ENCODE measurements around the gene CBARP.

Gene CBARP

DNA sequence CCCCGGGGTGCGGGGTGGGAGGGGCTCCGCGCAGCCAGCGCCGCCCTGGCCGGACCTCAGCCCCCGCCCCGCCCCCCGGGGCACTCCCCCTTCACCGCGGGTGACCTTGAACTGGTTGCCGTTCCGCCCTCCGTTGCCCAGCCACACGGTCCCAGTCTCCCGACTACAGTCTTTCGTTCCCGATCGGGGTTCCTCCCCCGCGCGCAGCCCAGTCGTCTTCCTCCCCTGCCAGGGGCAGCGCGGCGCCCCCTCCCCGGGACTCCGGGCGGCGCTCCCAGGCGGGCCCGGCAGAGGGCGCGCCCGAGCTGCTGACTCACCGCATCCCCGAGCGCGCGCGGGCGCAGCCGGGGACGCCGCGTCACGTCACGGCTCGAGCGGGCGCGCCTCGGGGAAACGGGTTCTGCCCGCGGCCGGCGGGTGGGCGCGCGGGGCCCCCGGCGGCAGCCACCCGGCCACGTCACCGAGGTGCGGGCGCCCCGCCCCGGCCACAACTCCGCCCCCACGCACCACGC is 11.0 kb upstream of the CBARP start (continued):
- TF ChIP-seq, protein P1, sequence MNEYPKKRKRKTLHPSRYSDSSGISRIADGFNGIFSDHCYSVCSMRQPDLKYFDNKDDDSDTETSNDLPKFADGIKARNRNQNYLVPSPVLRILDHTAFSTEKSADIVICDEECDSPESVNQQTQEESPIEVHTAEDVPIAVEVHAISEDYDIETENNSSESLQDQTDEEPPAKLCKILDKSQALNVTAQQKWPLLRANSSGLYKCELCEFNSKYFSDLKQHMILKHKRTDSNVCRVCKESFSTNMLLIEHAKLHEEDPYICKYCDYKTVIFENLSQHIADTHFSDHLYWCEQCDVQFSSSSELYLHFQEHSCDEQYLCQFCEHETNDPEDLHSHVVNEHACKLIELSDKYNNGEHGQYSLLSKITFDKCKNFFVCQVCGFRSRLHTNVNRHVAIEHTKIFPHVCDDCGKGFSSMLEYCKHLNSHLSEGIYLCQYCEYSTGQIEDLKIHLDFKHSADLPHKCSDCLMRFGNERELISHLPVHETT (tag by site-specific recombination; IDR thresholded peaks at IDR 0.05), result 0 out of 2 replicates have a peak, but pooled peaks have one; percentile 18
- TF ChIP-seq ZNF239 (tag by site-specific recombination; IDR thresholded peaks at IDR 0.05), result no peak
- TF ChIP-seq, protein P2, sequence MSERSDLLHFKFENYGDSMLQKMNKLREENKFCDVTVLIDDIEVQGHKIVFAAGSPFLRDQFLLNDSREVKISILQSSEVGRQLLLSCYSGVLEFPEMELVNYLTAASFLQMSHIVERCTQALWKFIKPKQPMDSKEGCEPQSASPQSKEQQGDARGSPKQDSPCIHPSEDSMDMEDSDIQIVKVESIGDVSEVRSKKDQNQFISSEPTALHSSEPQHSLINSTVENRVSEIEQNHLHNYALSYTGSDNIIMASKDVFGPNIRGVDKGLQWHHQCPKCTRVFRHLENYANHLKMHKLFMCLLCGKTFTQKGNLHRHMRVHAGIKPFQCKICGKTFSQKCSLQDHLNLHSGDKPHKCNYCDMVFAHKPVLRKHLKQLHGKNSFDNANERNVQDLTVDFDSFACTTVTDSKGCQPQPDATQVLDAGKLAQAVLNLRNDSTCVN (tag by site-specific recombination; optimal IDR thresholded peaks at IDR 0.05), result peak; percentile 74
- 0 out of 2 replicates have a peak, but pooled peaks have one; percentile 48 for TF ChIP-seq INSM2 (tag by site-specific recombination; IDR thresholded peaks at IDR 0.05)
- no peak for TF ChIP-seq ZNF416 (tag by site-specific recombination; IDR thresholded peaks at IDR 0.05)
- no peak for TF ChIP-seq ZNF248 (tag by site-specific recombination; IDR thresholded peaks at IDR 0.05)
- TF ChIP-seq ZBTB8A (tag by site-specific recombination; IDR thresholded peaks at IDR 0.05), result peak; percentile 85
- peak; percentile 55; the same call in 1 of the 2 replicates for TF ChIP-seq ZIC2 (tag by site-specific recombination; IDR thresholded peaks at IDR 0.05)
- TF ChIP-seq ZNF426 (tag by site-specific recombination; IDR thresholded peaks at IDR 0.05), result no peak
- peak; percentile 4; the same call in 1 of the 2 replicates for TF ChIP-seq KLF17 (tag by site-specific recombination; IDR thresholded peaks at IDR 0.05)
- 0 out of 2 replicates have a peak, but pooled peaks have one; percentile 17 for TF ChIP-seq OSR2 (tag by site-specific recombination; IDR thresholded peaks at IDR 0.05)
- TF ChIP-seq ZSCAN16 (tag by site-specific recombination; IDR thresholded peaks at IDR 0.05), result no peak
- TF ChIP-seq ZNF391 (tag by site-specific recombination; IDR thresholded peaks at IDR 0.05; ENCODE audit: borderline replicate concordance, low read depth), result peak; percentile 56; the same call in 1 of the 2 replicates
- no peak for TF ChIP-seq ZFP69B (tag by site-specific recombination; IDR thresholded peaks at IDR 0.05)
- TF ChIP-seq SP2 (tag by site-specific recombination; IDR thresholded peaks at IDR 0.05), result peak; percentile 71
- TF ChIP-seq, protein P3, sequence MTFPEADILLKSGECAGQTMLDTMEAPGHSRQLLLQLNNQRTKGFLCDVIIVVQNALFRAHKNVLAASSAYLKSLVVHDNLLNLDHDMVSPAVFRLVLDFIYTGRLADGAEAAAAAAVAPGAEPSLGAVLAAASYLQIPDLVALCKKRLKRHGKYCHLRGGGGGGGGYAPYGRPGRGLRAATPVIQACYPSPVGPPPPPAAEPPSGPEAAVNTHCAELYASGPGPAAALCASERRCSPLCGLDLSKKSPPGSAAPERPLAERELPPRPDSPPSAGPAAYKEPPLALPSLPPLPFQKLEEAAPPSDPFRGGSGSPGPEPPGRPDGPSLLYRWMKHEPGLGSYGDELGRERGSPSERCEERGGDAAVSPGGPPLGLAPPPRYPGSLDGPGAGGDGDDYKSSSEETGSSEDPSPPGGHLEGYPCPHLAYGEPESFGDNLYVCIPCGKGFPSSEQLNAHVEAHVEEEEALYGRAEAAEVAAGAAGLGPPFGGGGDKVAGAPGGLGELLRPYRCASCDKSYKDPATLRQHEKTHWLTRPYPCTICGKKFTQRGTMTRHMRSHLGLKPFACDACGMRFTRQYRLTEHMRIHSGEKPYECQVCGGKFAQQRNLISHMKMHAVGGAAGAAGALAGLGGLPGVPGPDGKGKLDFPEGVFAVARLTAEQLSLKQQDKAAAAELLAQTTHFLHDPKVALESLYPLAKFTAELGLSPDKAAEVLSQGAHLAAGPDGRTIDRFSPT (tag by site-specific recombination; IDR thresholded peaks at IDR 0.05), result peak; percentile 68
- TF ChIP-seq ZBTB1 (tag by site-specific recombination; IDR thresholded peaks at IDR 0.05), result 0 out of 2 replicates have a peak, but pooled peaks have one; percentile 46
- TF ChIP-seq HOXC10 (CRISPR knock-in tag; IDR thresholded peaks at IDR 0.05), result no peak
- TF ChIP-seq, protein P4, sequence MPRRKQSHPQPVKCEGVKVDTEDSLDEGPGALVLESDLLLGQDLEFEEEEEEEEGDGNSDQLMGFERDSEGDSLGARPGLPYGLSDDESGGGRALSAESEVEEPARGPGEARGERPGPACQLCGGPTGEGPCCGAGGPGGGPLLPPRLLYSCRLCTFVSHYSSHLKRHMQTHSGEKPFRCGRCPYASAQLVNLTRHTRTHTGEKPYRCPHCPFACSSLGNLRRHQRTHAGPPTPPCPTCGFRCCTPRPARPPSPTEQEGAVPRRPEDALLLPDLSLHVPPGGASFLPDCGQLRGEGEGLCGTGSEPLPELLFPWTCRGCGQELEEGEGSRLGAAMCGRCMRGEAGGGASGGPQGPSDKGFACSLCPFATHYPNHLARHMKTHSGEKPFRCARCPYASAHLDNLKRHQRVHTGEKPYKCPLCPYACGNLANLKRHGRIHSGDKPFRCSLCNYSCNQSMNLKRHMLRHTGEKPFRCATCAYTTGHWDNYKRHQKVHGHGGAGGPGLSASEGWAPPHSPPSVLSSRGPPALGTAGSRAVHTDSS (tag by site-specific recombination; IDR thresholded peaks at IDR 0.05), result peak; percentile 21; the same call in 1 of the 2 replicates
- TF ChIP-seq ZBTB10 (tag by site-specific recombination; IDR thresholded peaks at IDR 0.05), result peak; percentile 30
- TF ChIP-seq, protein P5, sequence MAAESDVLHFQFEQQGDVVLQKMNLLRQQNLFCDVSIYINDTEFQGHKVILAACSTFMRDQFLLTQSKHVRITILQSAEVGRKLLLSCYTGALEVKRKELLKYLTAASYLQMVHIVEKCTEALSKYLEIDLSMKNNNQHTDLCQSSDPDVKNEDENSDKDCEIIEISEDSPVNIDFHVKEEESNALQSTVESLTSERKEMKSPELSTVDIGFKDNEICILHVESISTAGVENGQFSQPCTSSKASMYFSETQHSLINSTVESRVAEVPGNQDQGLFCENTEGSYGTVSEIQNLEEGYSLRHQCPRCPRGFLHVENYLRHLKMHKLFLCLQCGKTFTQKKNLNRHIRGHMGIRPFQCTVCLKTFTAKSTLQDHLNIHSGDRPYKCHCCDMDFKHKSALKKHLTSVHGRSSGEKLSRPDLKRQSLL (tag by site-specific recombination; IDR thresholded peaks at IDR 0.05), result no peak
- no peak for TF ChIP-seq ZNF555 (tag by site-specific recombination; conservative IDR thresholded peaks at IDR 0.05)
- no peak for TF ChIP-seq HOXA7 (CRISPR knock-in tag; IDR thresholded peaks at IDR 0.05; ENCODE audit: borderline replicate concordance)
- TF ChIP-seq BCL11B (tag by site-specific recombination; IDR thresholded peaks at IDR 0.05; ENCODE audit: low read depth), result peak; percentile 82
- peak; percentile 94 for TF ChIP-seq KLF8 (tag by site-specific recombination; IDR thresholded peaks at IDR 0.05)
- TF ChIP-seq ZNF76 (tag by site-specific recombination; IDR thresholded peaks at IDR 0.05; ENCODE audit: borderline replicate concordance, low read depth), result peak; percentile 13; the same call in 1 of the 2 replicates
- peak; percentile 69 for TF ChIP-seq ZNF341 (tag by site-specific recombination; IDR thresholded peaks at IDR 0.05; ENCODE audit: low read depth)

Data from HEK293 (cell line).